Measurements from ENCODE around the gene H3-3A.
"Not testable (repeated sequence)": the region's sequence is repeated elsewhere in the genome, so short reads cannot be mapped to it uniquely, and the experiment has no call there.

The H3-3A gene

GRCh38 chr1:226085675-226086285 lies 23.3 kb downstream of the H3-3A start:
- no peak for DNase-seq (ENCODE audit: low read depth)

GRCh38 chr1:226086776-226087175 lies 24.3 kb downstream of the H3-3A start:
- no peak for DNase-seq (ENCODE audit: low read depth)

- no peak for DNase-seq (ENCODE audit: low read depth)
These were observed 28.9 kb downstream of the H3-3A start for GRCh38 chr1:226091461-226091860.

- not testable (repeated sequence) for DNase-seq (ENCODE audit: low read depth)
These were observed 29.7 kb downstream of the H3-3A start for GRCh38 chr1:226092048-226092820.

- DNase-seq (ENCODE audit: low read depth): peak; percentile 50
These were observed 30.4 kb downstream of the H3-3A start for GRCh38 chr1:226092965-226093364.

- DNase-seq (ENCODE audit: low read depth): no peak
These were observed 31.1 kb downstream of the H3-3A start for GRCh38 chr1:226093621-226094020.

GRCh38 chr1:226094451-226094850 lies 31.9 kb downstream of the H3-3A start:
- no peak for DNase-seq (ENCODE audit: low read depth)

GRCh38 chr1:226095286-226095685 lies 32.8 kb downstream of the H3-3A start:
- no peak for DNase-seq (ENCODE audit: low read depth)

- peak; percentile 87 for DNase-seq (ENCODE audit: low read depth)
These were observed 35.5 kb downstream of the H3-3A start for GRCh38 chr1:226097866-226098625.

- peak; percentile 32 for DNase-seq (ENCODE audit: low read depth)
These were observed 36.6 kb downstream of the H3-3A start for GRCh38 chr1:226098870-226099835.

GRCh38 chr1:226100436-226101391 lies 38.2 kb downstream of the H3-3A start:
- DNase-seq (ENCODE audit: low read depth): peak; percentile 81

GRCh38 chr1:226104671-226105121 lies 42.2 kb downstream of the H3-3A start:
- peak; percentile 81 for DNase-seq (ENCODE audit: low read depth)

- no peak for DNase-seq (ENCODE audit: low read depth)
These were observed 45.2 kb downstream of the H3-3A start for GRCh38 chr1:226107471-226108460.

- no peak for DNase-seq (ENCODE audit: low read depth)
These were observed 46.7 kb downstream of the H3-3A start for GRCh38 chr1:226108935-226109828.

GRCh38 chr1:226109829-226110248 lies 47.3 kb downstream of the H3-3A start:
- DNase-seq (ENCODE audit: low read depth): peak; percentile 88

- peak; percentile 72 for DNase-seq (ENCODE audit: low read depth)
These were observed 48.0 kb downstream of the H3-3A start for GRCh38 chr1:226110249-226111097.

Measured in ELR (cell line).